Smooth muscle cell (in vitro differentiated cells): ENCODE data around the gene SYNPR. TPM values are rescaled to one million over a fixed set of nuclear protein-coding genes. Genes with fewer than 3 reads are reported as not detected.

ENCODE experiments used
- DNase-seq: peaks from one replicate; lab custom pipeline; 2025; ENCODE audit not compliant: unreplicated experiment; lab: John Stamatoyannopoulos, UW
- H2AFZ ChIP-seq: fragments of 200-600 bp; sonication (generic); 2 replicates; pipeline ENCODE4 v1.6.0; 2016; ENCODE audit warnings: antibody characterized with exemption, low read depth, mild to moderate bottlenecking
- H3F3A ChIP-seq: fragments of 200-600 bp; sonication (generic); 2 replicates; pipeline ENCODE4 v1.6.0; 2017; ENCODE audit warnings: antibody characterized with exemption, low read depth
- H3K27ac ChIP-seq: fragments of 200-600 bp; sonication (generic); 2 replicates; pipeline ENCODE4 v1.5.1; 2016; ENCODE audit warnings: low read depth, mild to moderate bottlenecking
- H3K27me3 ChIP-seq: fragments of 200-600 bp; sonication (generic); 2 replicates; pipeline ENCODE4 v1.6.1; 2016; ENCODE audit warnings: low read depth, mild to moderate bottlenecking
- H3K36me3 ChIP-seq: fragments of 200-600 bp; sonication (generic); 2 replicates; pipeline ENCODE4 v1.5.1; 2016; ENCODE audit warnings: low read depth
- H3K4me1 ChIP-seq: fragments of 200-600 bp; sonication (generic); 2 replicates; pipeline ENCODE4 v1.5.1; 2016; ENCODE audit warnings: low read depth
- H3K4me2 ChIP-seq: fragments of 200-600 bp; sonication (generic); 2 replicates; pipeline ENCODE4 v1.6.0; 2016; ENCODE audit warnings: mild to moderate bottlenecking
- H3K4me3 ChIP-seq: fragments of 200-600 bp; sonication (generic); 2 replicates; pipeline ENCODE4 v1.5.1; 2016; ENCODE audit warnings: mild to moderate bottlenecking
- H3K79me2 ChIP-seq: fragments of 200-600 bp; sonication (generic); 2 replicates; pipeline ENCODE4 v1.6.0; 2016; ENCODE audit warnings: low read depth, mild to moderate bottlenecking
- H3K9ac ChIP-seq: fragments of 200-600 bp; sonication (generic); 2 replicates; pipeline ENCODE4 v1.6.0; 2016; ENCODE audit warnings: low read depth
- H3K9me3 ChIP-seq: fragments of 200-600 bp; sonication (generic); replicated peaks from 2 replicates; pipeline ENCODE4 v1.5.1; 2016; ENCODE audit warnings: low read depth
- H4K20me1 ChIP-seq: fragments of 200-600 bp; sonication (generic); 2 replicates; pipeline ENCODE4 v1.6.0; 2016; ENCODE audit warnings: low read depth
- CTCF ChIP-seq: fragments of 200-600 bp; sonication (generic); IDR thresholded peaks from 2 replicates; pipeline ENCODE4 v1.5.1; 2017; ENCODE audit warnings: borderline replicate concordance, mild to moderate bottlenecking, antibody characterized with exemption; ENCODE audit not compliant: insufficient read depth, poor library complexity, severe bottlenecking
- WGBS: methylation state at CpG from one replicate; pipeline ENCODE4 v1.1.7; 2016; ENCODE audit warnings: low lambda C conversion rate; 5-methylcytosine and 5-hydroxymethylcytosine counted together
- polyA plus RNA-seq: library from polyadenylated mRNA; unstranded; fragments of >200 nt; fragmentation: Nextera tagmentation; extraction: Ambion mirVana; gene quantifications from 2 replicates; pipeline ENCODE4 v1.2.1, GENCODE V29; 2016
- total RNA-seq: library from RNA; depleted of rRNA; stranded (reverse); fragments of >200 nt; gene quantifications from 2 replicates; pipeline ENCODE4 v1.2.3, GENCODE V29; 2014

The SYNPR gene
- total and polyA plus RNA-seq, 2 experiments from 2014 or later, result not detected

- Histone ChIP-seq H3K4me3 (no peak overlapping the region), H3K9me3 (no peaks in the 10 kb centered on the region), H3K27me3 (no peaks in the 10 kb centered on the region), H3K27ac (peak overlapping the region; percentile 88), H3K36me3 (no peaks in the 10 kb centered on the region), H3K4me1 (no peaks in the 10 kb centered on the region), H3K79me2 (no peaks in the 10 kb centered on the region), H3K4me2 (peak overlapping the region; percentile 22), H3F3A (peaks cover 6% of the 10 kb centered on the region), H4K20me1 (no peaks in the 10 kb centered on the region), H3K9ac (peak overlapping the region; percentile 31), H2AFZ (no peak overlapping the region)
- DNase-seq, result no peak
- no peak for TF ChIP-seq CTCF
Measured at GRCh38 chr3:63328365-63328764, 50.3 kb downstream of the SYNPR start.

DNA sequence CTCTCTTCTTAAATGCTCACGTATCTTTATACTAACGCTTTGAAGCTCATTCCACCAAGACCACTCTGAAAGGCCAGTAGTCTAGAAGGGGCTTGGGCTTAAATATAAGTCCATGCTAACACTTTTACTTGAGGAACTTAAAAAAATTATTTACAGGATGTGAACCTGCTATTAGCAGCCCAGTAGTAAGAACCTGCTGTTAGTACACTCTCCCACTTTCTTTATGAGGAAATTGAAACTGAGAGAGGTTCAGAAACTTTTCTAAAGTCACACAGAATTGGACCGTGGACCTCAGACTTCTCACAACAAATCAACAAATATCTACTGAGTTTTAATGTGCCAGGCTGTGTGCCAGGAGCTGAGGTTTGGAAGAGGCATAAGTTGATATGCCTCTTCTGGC is 53.4 kb downstream of the SYNPR start:
- Histone ChIP-seq H3K27me3 (no peaks in the 10 kb centered on the region), H3F3A (peaks cover 6% of the 10 kb centered on the region), H3K4me3 (no peak overlapping the region), H3K9ac (no peak overlapping the region), H3K4me1 (no peaks in the 10 kb centered on the region), H3K36me3 (no peaks in the 10 kb centered on the region), H2AFZ (no peak overlapping the region), H4K20me1 (no peaks in the 10 kb centered on the region), H3K9me3 (no peaks in the 10 kb centered on the region), H3K27ac (no peak overlapping the region), H3K4me2 (no peak overlapping the region), H3K79me2 (no peaks in the 10 kb centered on the region)
- DNase-seq, result no peak
- no peak for TF ChIP-seq CTCF
- 97% methylated on average over 3 of the region's 3 CpGs for WGBS

DNA sequence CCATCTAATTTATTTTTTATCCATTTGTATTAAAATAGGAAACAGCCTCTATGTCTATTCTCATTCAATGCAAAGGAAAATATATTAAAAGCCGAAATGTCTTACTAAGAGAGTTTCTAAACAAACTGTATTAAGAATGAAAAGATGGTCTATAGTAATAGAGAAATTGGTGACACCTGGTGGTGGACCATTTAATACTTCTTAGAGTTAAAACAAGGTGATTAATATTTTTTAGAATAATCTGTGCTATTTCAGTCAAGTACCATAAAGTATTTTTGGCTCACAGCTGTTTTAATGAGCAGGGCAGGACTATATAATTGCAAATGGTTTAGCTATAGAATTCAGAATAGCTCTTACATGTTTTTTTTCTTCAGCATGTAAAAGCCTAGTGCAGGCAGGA is 55.7 kb downstream of the SYNPR start:
- no peaks in the 10 kb centered on the region for H3K36me3 ChIP-seq
- H3K4me2 ChIP-seq, result no peak overlapping the region
- no peaks in the 10 kb centered on the region for H3K4me1 ChIP-seq
- WGBS, result 78% methylated on average over 1 of the region's 1 CpG
- TF ChIP-seq CTCF, result peak; percentile 39
- no peak overlapping the region for H3K27ac ChIP-seq
- H3F3A ChIP-seq, result no peaks in the 10 kb centered on the region
- no peaks in the 10 kb centered on the region for H3K79me2 ChIP-seq
- H3K9ac ChIP-seq, result no peak overlapping the region
- DNase-seq, result no peak
- H2AFZ ChIP-seq, result no peak overlapping the region
- no peak overlapping the region for H3K4me3 ChIP-seq
- H3K9me3 ChIP-seq, result no peaks in the 10 kb centered on the region
- no peaks in the 10 kb centered on the region for H4K20me1 ChIP-seq
- H3K27me3 ChIP-seq, result no peaks in the 10 kb centered on the region

DNA sequence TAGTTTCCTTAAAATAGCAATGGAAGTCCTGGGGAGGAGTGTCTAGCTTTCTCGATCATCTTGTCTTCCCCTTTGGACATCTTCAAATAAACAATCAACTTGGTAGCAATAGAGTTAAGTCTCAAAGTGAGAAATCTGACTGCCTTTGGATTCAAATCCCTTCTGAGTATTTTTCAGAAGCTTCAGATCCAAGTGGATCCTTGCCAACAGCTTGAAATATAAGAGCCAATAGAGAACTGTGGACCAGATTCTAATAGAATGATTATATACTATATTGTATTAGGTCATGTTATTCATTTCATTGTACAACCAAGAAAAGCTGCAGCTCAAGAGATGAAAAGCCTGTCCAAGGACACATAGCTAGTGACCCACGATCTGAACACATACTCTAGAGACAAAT is 60.2 kb downstream of the SYNPR start:
- Histone ChIP-seq H3K9ac (no peak overlapping the region), H3K9me3 (no peaks in the 10 kb centered on the region), H3K4me2 (no peak overlapping the region), H3K27ac (no peak overlapping the region), H3K4me1 (peaks cover 6% of the 10 kb centered on the region), H3K36me3 (no peaks in the 10 kb centered on the region), H3K79me2 (no peaks in the 10 kb centered on the region), H3F3A (no peaks in the 10 kb centered on the region), H4K20me1 (no peaks in the 10 kb centered on the region), H3K27me3 (no peaks in the 10 kb centered on the region), H3K4me3 (no peak overlapping the region), H2AFZ (no peak overlapping the region)
- TF ChIP-seq CTCF, result no peak
- no peak for DNase-seq
- 90% methylated on average over 2 of the region's 2 CpGs for WGBS
